Mucosa of rectum (tissue), 2 donors: ENCODE data around the gene PLPPR5.
"Not testable (repeated sequence)": the region's sequence is repeated elsewhere in the genome, so short reads cannot be mapped to it uniquely, and the experiment has no call there.

Experiments used
- H3K27ac ChIP-seq, 2 donors: one replicate each; pipeline ENCODE4 v1.7.0; 2013; ENCODE audit warnings: inconsistent platforms in 2 of 2, low read depth in 2 of 2, low read length in 2 of 2
- H3K27me3 ChIP-seq, 2 donors: one replicate each; pipeline ENCODE4 v1.7.0; 2013; ENCODE audit warnings: low read length in 2 of 2; ENCODE audit not compliant: control insufficient read depth in 2 of 2, insufficient read depth in 2 of 2
- H3K36me3 ChIP-seq, 2 donors: one replicate each; pipeline ENCODE4 v1.7.0; 2013; ENCODE audit warnings: low read length in 2 of 2; ENCODE audit not compliant: control insufficient read depth in 2 of 2, insufficient read depth in 2 of 2
- H3K4me1 ChIP-seq, 2 donors: one replicate each; pipeline ENCODE4 v1.7.0; 2013; ENCODE audit warnings: low read length in 2 of 2, mild to moderate bottlenecking in 1 of 2; ENCODE audit not compliant: control insufficient read depth in 2 of 2, insufficient read depth in 2 of 2
- H3K4me3 ChIP-seq, 2 donors: one replicate each; pipeline ENCODE4 v1.7.0; 2013; ENCODE audit warnings: low read length in 2 of 2
- H3K9ac ChIP-seq, 2 donors: one replicate each; pipeline ENCODE4 v1.7.0; 2013; ENCODE audit warnings: low read length in 2 of 2, low read depth in 1 of 2, mild to moderate bottlenecking in 1 of 2
- H3K9me3 ChIP-seq, 2 donors: one replicate each; pipeline ENCODE4 v1.7.0; 2013; ENCODE audit warnings: low read length in 2 of 2; ENCODE audit not compliant: control insufficient read depth in 2 of 2
- donor health status: healthy.
- donor health status: Normal muscosa, but diverticular disease.

PLPPR5 gene, protein sequence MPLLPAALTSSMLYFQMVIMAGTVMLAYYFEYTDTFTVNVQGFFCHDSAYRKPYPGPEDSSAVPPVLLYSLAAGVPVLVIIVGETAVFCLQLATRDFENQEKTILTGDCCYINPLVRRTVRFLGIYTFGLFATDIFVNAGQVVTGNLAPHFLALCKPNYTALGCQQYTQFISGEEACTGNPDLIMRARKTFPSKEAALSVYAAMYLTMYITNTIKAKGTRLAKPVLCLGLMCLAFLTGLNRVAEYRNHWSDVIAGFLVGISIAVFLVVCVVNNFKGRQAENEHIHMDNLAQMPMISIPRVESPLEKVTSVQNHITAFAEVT

DNA sequence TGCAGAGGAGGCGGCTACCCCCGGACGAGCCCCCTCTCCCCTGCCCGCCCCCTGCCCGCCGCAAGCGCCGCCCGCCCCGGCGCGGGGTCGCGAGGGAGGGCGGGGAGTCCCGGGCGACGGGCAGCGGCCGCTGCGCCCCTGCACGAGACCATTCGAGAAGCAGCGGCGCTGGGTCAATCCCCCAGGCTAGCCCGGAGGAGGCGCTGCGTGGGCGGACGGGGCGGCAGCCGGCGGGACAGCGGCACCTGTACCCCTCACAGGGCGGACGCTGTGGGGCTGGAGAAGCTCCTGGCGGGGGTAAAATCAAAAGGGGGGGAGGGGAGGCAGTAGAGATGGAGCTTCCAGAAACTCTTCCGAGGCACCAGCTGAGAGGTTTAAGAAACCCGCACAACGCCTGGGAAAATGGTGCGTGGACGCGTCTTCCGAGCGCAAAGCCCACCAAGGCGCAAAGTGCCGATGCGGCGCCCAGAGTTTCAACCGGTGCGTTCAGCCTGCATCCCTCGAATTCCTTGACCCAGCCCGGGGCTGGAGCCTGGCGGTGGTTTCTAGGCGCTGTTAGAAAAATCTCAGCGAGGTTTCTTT lies at the start of gene PLPPR5:
TSS of gene PLPPR5 (minus strand) at position 1 of the 582 bp plus-strand sequence. CDS start 190 bp downstream, outside the sequence.
- Histone ChIP-seq H3K4me3 (no peak within 1 kb of the TSS), H3K9ac (no peak within 1 kb of the TSS), H3K27me3 (peaks cover 15 to 28% of the 10 kb centered on the region in 2 donors), H3K36me3 (no peaks in the 10 kb centered on the region), H3K4me1 (no peaks in the 10 kb centered on the region), H3K9me3 (no peaks in the 10 kb centered on the region), H3K27ac (no peak within 1 kb of the TSS)

DNA sequence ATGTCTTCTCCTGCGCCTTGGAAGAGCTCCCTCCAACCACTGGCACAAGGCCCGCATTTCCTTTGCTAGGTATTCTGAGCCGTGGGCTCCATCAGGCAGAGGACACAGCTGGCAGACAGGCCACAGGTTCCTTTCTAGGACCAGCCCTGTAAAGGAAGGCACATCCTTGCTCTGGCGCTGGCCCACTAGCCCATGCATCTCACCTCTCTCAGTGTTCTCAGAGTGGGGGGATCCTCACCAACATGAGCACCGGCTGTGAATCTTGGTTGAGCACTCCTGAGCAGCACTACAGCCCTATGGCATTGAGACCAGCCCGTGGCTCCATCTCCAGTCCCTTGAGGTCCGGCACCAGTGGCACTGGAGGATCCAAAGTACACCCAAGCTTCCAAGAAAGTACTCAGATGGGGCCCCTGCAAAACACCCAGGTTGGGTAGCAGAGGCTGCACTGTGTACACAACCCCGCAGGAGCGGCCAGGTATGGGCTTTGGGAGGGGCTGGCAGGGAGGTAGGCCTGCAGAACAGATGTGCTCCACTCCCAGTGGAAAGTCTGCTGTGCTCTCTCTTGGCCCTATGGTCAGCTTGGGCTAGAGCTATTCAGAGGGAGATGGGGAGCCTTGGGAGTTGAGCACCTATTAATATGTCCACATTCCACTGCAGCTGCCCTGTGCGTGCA lies 47.1 kb upstream of the PLPPR5 start:
- no peaks in the 10 kb centered on the region for H3K27me3 ChIP-seq
- H3K36me3 ChIP-seq = no peaks in the 10 kb centered on the region
- H3K9ac ChIP-seq = no peak overlapping the region
- peaks cover 0 to 2% of the 10 kb centered on the region in 2 donors for H3K9me3 ChIP-seq
- H3K27ac ChIP-seq = no peak overlapping the region
- H3K4me3 ChIP-seq = no peak overlapping the region
- no peaks in the 10 kb centered on the region for H3K4me1 ChIP-seq

DNA sequence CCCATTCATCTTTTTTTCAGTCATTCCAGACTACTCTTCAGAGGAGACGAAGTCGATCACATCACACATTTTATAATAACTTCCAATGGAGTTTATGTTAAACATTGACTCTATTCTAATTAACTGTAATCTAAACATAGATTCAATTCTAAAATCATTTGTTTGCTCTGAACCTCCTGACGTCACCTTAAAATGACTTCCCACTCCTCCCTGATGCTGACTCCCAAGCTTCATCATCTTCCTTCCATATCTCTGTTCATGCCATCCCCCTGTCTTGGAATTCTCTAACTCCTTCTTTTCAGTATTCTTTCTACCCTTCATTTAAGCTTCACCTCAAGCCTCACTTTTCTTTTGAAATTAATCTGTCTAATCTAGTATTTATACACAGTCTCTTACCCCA lies 45.1 kb upstream of the PLPPR5 start:
- Histone ChIP-seq H3K4me1 (no peaks in the 10 kb centered on the region), H3K27ac (no peak overlapping the region), H3K9me3 (peaks cover 0 to 2% of the 10 kb centered on the region in 2 donors), H3K4me3 (no peak overlapping the region), H3K27me3 (no peaks in the 10 kb centered on the region), H3K36me3 (no peaks in the 10 kb centered on the region), H3K9ac (no peak overlapping the region)

DNA sequence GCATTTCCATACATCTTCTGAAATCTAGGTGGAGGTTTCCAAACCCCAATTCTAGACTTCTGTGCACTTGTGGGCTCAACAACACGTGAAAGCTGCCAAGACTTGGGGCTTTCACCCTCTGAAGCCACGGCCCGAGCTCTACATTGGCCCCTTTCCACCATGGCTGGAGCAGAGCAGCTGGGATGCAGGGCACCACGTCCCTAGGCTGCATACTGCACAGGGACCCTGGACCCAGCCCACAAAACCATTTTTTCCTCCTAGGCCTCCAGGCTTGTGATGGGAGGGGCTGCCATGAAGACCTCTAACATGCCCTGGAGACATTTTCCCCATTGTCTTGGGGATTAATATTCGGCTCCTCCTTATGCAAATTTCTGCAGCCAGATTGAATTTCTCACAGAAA lies 32.1 kb upstream of the PLPPR5 start:
- not testable (repeated sequence) for H3K4me1 ChIP-seq, H3K27me3 ChIP-seq, H3K9ac ChIP-seq, H3K9me3 ChIP-seq, H3K27ac ChIP-seq, H3K36me3 ChIP-seq, H3K4me3 ChIP-seq

DNA sequence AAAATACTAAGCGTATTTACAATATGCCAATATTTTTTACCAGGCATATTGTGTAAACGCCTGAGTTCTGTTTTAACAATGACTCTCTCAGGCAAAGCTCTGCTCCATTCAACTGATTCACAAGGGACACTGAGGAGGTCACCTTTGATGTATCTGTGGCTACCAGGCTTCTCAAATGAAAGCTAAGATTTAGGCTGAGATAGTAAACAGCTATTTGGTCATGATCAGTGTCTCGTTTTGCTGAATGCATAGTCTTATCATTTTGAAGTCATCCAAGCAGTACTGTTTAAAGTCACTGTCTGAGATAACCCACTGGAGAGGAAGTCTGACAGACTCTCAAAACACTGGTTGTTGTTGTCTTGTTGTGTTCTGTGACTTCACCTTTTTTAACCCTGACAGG lies 13.7 kb upstream of the PLPPR5 start:
- no peaks in the 10 kb centered on the region for H3K27me3 ChIP-seq
- no peaks in the 10 kb centered on the region for H3K4me1 ChIP-seq
- no peak overlapping the region for H3K9ac ChIP-seq

DNA sequence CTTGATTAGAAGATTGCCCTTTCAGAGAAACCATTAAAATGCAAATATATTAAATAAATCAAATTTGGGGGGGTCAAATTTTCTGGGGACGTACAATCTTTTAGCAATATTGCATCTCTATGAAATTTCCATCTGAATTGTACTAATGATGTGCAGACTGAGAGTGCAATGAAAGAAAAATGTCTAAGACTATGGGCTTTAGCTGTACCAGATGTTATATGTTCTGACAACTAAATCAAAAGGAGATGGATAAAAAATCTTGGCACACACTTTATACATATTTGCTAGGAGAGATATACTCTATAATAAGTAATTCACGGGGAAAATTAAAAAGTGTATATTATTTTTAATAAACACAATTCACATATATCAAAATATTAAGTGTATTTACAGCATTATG lies 13.0 kb upstream of the PLPPR5 start:
- Histone ChIP-seq H3K9me3 (no peaks in the 10 kb centered on the region), H3K4me1 (no peaks in the 10 kb centered on the region), H3K27me3 (no peaks in the 10 kb centered on the region), H3K27ac (no peak overlapping the region), H3K36me3 (no peaks in the 10 kb centered on the region), H3K9ac (no peak overlapping the region), H3K4me3 (no peak overlapping the region)

More for the DNA sequence above, 13.7 kb upstream of the PLPPR5 start:
- Histone ChIP-seq H3K36me3 (no peaks in the 10 kb centered on the region), H3K4me3 (no peak overlapping the region), H3K9me3 (no peaks in the 10 kb centered on the region), H3K27ac (no peak overlapping the region)

DNA sequence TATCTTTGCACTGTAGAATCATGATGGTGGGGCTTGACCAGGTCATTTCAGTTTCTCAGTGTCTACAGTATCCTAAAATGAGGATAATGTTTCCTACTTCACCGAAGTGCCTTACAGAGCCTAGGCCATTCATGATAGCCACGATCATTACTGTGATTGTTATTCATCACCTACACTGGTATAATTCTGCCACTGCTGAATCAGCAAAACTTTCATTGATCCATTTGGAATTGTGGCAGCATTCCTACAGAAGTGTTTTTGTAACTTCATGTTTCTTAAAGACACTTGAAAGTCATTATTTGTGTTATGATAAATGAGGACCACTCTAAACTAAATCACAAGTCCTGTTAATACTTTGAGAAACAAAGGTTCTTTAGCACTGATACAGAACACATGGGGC lies 6.0 kb upstream of the PLPPR5 start:
- Histone ChIP-seq H3K9ac (no peak overlapping the region), H3K4me1 (no peaks in the 10 kb centered on the region), H3K4me3 (no peak overlapping the region), H3K27me3 (peaks cover 5 to 9% of the 10 kb centered on the region in 2 donors), H3K36me3 (no peaks in the 10 kb centered on the region), H3K27ac (no peak overlapping the region), H3K9me3 (no peaks in the 10 kb centered on the region)

DNA sequence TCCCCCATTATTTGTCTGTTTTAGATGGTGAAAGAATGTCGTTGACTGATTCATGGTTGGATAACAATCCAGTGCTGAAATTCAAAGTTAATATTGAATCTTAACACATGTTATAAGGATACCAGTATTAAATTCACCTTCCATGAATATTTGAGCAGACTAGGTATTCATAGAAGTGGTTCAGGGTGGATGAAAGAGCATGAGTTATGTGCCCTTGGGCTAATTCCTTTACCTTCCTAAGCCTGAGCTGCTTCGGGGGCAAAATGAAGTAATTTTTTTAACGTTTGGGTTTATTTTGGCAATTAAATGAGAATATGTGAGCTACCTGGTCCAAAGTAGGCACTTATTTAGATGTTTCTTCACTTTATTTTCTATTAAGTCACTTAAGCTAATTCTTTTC lies 2.7 kb upstream of the PLPPR5 start:
- H3K4me1 ChIP-seq = no peaks in the 10 kb centered on the region
- no peak overlapping the region for H3K9ac ChIP-seq
- no peaks in the 10 kb centered on the region for H3K9me3 ChIP-seq
- H3K4me3 ChIP-seq = no peak overlapping the region
- H3K27me3 ChIP-seq = peaks cover 15 to 26% of the 10 kb centered on the region in 2 donors
- H3K27ac ChIP-seq = no peak overlapping the region
- H3K36me3 ChIP-seq = no peaks in the 10 kb centered on the region

DNA sequence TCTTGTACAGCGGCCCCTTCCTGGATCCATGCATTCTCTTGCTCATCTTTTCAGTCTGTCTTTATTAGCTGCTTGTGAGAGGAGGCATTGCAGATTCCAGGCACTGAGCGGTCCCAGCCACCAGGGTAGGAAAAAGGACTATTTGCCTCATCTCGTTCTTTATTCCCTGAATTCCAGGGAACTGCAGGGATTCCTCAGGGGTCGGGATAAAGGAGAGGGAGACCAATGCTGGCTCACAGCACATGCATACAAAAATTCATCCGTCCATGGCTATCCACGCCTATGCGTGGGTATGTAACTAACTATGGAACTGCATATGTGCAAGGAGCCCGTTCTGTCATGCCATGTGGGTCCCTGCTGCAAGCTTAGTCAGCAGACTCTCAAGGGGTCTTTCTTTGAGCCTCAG lies 879 bp upstream of the PLPPR5 start:
- peaks cover 15 to 28% of the 10 kb centered on the region in 2 donors for H3K27me3 ChIP-seq

DNA sequence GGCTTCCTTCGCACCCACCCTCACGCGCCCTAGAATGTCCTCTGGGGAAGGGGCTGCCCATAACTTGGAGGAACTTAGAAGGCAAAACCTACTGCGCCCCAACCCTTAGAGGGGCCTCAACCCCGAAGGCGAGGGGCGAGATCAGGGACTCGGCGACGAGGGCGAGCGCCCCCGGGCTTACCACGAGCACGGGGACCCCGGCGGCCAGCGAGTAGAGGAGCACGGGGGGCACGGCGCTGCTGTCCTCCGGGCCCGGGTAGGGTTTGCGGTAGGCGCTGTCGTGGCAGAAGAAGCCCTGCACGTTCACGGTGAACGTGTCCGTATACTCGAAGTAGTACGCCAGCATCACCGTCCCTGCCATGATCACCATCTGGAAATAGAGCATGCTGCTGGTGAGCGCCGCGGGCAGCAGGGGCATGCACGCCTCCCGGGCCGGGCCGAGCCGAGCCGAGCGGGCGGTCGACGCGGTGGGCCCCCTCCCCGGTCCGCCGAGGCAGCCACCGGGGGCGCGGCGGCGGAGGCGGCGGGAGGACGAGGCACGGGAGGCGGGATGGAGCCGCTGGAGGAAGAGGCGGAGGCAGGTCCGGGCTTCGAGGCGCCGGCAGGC lies 304 bp downstream of the PLPPR5 start:
- Histone ChIP-seq H3K27me3 (peaks cover 15 to 28% of the 10 kb centered on the region in 2 donors), H3K9ac (no peak overlapping the region), H3K36me3 (no peaks in the 10 kb centered on the region), H3K27ac (no peak overlapping the region), H3K4me3 (no peak overlapping the region), H3K9me3 (no peaks in the 10 kb centered on the region), H3K4me1 (no peaks in the 10 kb centered on the region)

More for the DNA sequence above, 879 bp upstream of the PLPPR5 start:
- Histone ChIP-seq H3K36me3 (no peaks in the 10 kb centered on the region), H3K4me3 (no peak overlapping the region), H3K9ac (no peak overlapping the region), H3K9me3 (no peaks in the 10 kb centered on the region), H3K4me1 (no peaks in the 10 kb centered on the region), H3K27ac (no peak overlapping the region)
